IgD-negative memory B cell (primary cell): ENCODE measurements around the gene GPX7. TPM values are rescaled to one million over a fixed set of nuclear protein-coding genes. Genes with fewer than 3 reads are reported as not detected.

ENCODE experiments used
- H3K27ac Mint-ChIP-seq, 3 donors: one replicate each; pipeline ENCODE4 v1.8.0; 2020 to 2022; ENCODE audit warnings: mild to moderate bottlenecking in 3 of 3, mixed read lengths in 3 of 3, moderate library complexity in 1 of 3
- H3K27me3 Mint-ChIP-seq: one replicate; pipeline ENCODE4 v1.8.0; 2021; ENCODE audit warnings: mixed read lengths
- H3K36me3 Mint-ChIP-seq: one replicate; pipeline ENCODE4 v1.8.0; 2020; ENCODE audit warnings: mild to moderate bottlenecking, mixed read lengths
- H3K4me1 Mint-ChIP-seq, 3 donors: one replicate each; pipeline ENCODE4 v1.8.0; 2020 to 2022; ENCODE audit warnings: mixed read lengths in 3 of 3, mild to moderate bottlenecking in 1 of 3
- H3K4me3 Mint-ChIP-seq, 4 donors: one replicate each; pipeline ENCODE4 v1.8.0; 2020 to 2022; ENCODE audit warnings: mild to moderate bottlenecking in 4 of 4, mixed read lengths in 4 of 4, moderate library complexity in 3 of 4
- H3K9me3 Mint-ChIP-seq, 3 donors: one replicate each; pipeline ENCODE4 v1.8.0; 2020 to 2021; ENCODE audit warnings: mixed read lengths in 3 of 3, mild to moderate bottlenecking in 1 of 3
- polyA plus RNA-seq: library from polyadenylated mRNA; unstranded; fragments of 300-500 nt; fragmentation: Illumina TruSeq; gene quantifications from one replicate; pipeline ENCODE4 v1.2.3, GENCODE V29; 2021

GPX7 gene
- polyA plus RNA-seq, 1 donor from 2014 or later, result 28.3 TPM

GRCh38 chr1:52629667-52630066 lies 27.5 kb downstream of the GPX7 start:
- Mint-ChIP-seq H3K9me3 (no peaks in the 10 kb centered on the region), H3K36me3 (peaks cover 2% of the 10 kb centered on the region), H3K27ac (peak overlapping the region in 2 of 3 donors; percentile 77 to 98), H3K4me3 (peak overlapping the region in 1 of 4 donors; percentile 76), H3K4me1 (peaks cover 34 to 51% (median 41%) of the 10 kb centered on the region in 3 donors), H3K27me3 (no peaks in the 10 kb centered on the region)

- H3K4me3 Mint-ChIP-seq, result peak overlapping the region; percentile 92 to 96 (median 93)
- no peaks in the 10 kb centered on the region for H3K9me3 Mint-ChIP-seq
- H3K4me1 Mint-ChIP-seq, result peaks cover 39 to 60% (median 52%) of the 10 kb centered on the region in 3 donors
- peak overlapping the region; percentile 88 to 98 (median 97) for H3K27ac Mint-ChIP-seq
- no peaks in the 10 kb centered on the region for H3K27me3 Mint-ChIP-seq
- peaks cover 2% of the 10 kb centered on the region for H3K36me3 Mint-ChIP-seq
These were observed 29.7 kb downstream of the GPX7 start for GRCh38 chr1:52631759-52632331.

- H3K36me3 Mint-ChIP-seq, result peaks cover 2% of the 10 kb centered on the region
- no peaks in the 10 kb centered on the region for H3K27me3 Mint-ChIP-seq
- peaks cover 42 to 59% (median 52%) of the 10 kb centered on the region in 3 donors for H3K4me1 Mint-ChIP-seq
- H3K9me3 Mint-ChIP-seq, result no peaks in the 10 kb centered on the region
- H3K27ac Mint-ChIP-seq, result peak within 1 kb of the TSS; percentile 95 to 98 (median 97)
- H3K4me3 Mint-ChIP-seq, result peak within 1 kb of the TSS; percentile 92 to 99 (median 94)
These were observed 30.6 kb downstream of the GPX7 start, which contains the start of gene SHISAL2A for GRCh38 chr1:52632732-52633290. Gene SHISAL2A, plus strand, starts transcription at chr1:52633168. Its CDS starts 326 bp downstream, at chr1:52633494.

- Mint-ChIP-seq H3K4me1 (peaks cover 44 to 63% (median 55%) of the 10 kb centered on the region in 3 donors), H3K4me3 (peak overlapping the region; percentile 92 to 99 (median 94)), H3K27ac (peak overlapping the region; percentile 95 to 98 (median 97)), H3K36me3 (peaks cover 2% of the 10 kb centered on the region), H3K27me3 (no peaks in the 10 kb centered on the region), H3K9me3 (no peaks in the 10 kb centered on the region)
These were observed 31.2 kb downstream of the GPX7 start for GRCh38 chr1:52633291-52633754.

GRCh38 chr1:52634111-52634510 lies 31.9 kb downstream of the GPX7 start:
- Mint-ChIP-seq H3K27me3 (no peaks in the 10 kb centered on the region), H3K4me1 (peaks cover 44 to 69% (median 59%) of the 10 kb centered on the region in 3 donors), H3K9me3 (no peaks in the 10 kb centered on the region), H3K27ac (peak overlapping the region; percentile 95 to 98 (median 97)), H3K4me3 (peak overlapping the region; percentile 92 to 99 (median 94)), H3K36me3 (peaks cover 2% of the 10 kb centered on the region)

- peak overlapping the region; percentile 95 to 98 (median 97) for H3K27ac Mint-ChIP-seq
- peaks cover 42 to 68% (median 59%) of the 10 kb centered on the region in 3 donors for H3K4me1 Mint-ChIP-seq
These were observed 33.3 kb downstream of the GPX7 start for GRCh38 chr1:52635321-52636089.

GRCh38 chr1:52636721-52637695 lies 34.8 kb downstream of the GPX7 start:
- H3K9me3 Mint-ChIP-seq, result peaks cover 0 to 3% (median 0%) of the 10 kb centered on the region in 3 donors
- peaks cover 3% of the 10 kb centered on the region for H3K27me3 Mint-ChIP-seq
- H3K36me3 Mint-ChIP-seq, result peaks cover 6% of the 10 kb centered on the region
- peaks cover 42 to 69% (median 63%) of the 10 kb centered on the region in 3 donors for H3K4me1 Mint-ChIP-seq
- peak overlapping the region; percentile 75 to 94 (median 83) for H3K4me3 Mint-ChIP-seq
- peak overlapping the region; percentile 88 to 99 (median 94) for H3K27ac Mint-ChIP-seq

More at GRCh38 chr1:52635321-52636089, 33.3 kb downstream of the GPX7 start:
- Mint-ChIP-seq H3K9me3 (no peaks in the 10 kb centered on the region), H3K36me3 (peaks cover under 1% of the 10 kb centered on the region), H3K27me3 (no peaks in the 10 kb centered on the region), H3K4me3 (peak overlapping the region; percentile 45 to 96 (median 92))

GRCh38 chr1:52637946-52638345 lies 35.8 kb downstream of the GPX7 start:
- Mint-ChIP-seq H3K27ac (peak overlapping the region; percentile 88 to 99 (median 94)), H3K9me3 (peaks cover 0 to 3% (median 2%) of the 10 kb centered on the region in 3 donors), H3K36me3 (peaks cover 6% of the 10 kb centered on the region), H3K27me3 (peaks cover 3% of the 10 kb centered on the region), H3K4me3 (peak overlapping the region; percentile 75 to 94 (median 83)), H3K4me1 (peaks cover 42 to 74% (median 65%) of the 10 kb centered on the region in 3 donors)

- Mint-ChIP-seq H3K27me3 (peaks cover 3% of the 10 kb centered on the region), H3K4me1 (peaks cover 27 to 61% (median 52%) of the 10 kb centered on the region in 3 donors), H3K4me3 (peak overlapping the region in 3 of 4 donors; percentile 3 to 72 (median 35))
These were observed 38.5 kb downstream of the GPX7 start for GRCh38 chr1:52640697-52641096.

GRCh38 chr1:52641307-52641706 lies 39.1 kb downstream of the GPX7 start:
- H3K27me3 Mint-ChIP-seq, result peaks cover 3% of the 10 kb centered on the region
- peak overlapping the region; percentile 76 to 92 (median 88) for H3K27ac Mint-ChIP-seq
- H3K4me3 Mint-ChIP-seq, result peak overlapping the region; percentile 35 to 76 (median 54)
- H3K36me3 Mint-ChIP-seq, result peaks cover 6% of the 10 kb centered on the region
- H3K9me3 Mint-ChIP-seq, result peaks cover 0 to 3% (median 2%) of the 10 kb centered on the region in 3 donors
- H3K4me1 Mint-ChIP-seq, result peaks cover 26 to 59% (median 49%) of the 10 kb centered on the region in 3 donors

More at GRCh38 chr1:52640697-52641096, 38.5 kb downstream of the GPX7 start:
- H3K27ac Mint-ChIP-seq, result peak overlapping the region; percentile 76 to 88 (median 86)
- peaks cover 0 to 3% (median 2%) of the 10 kb centered on the region in 3 donors for H3K9me3 Mint-ChIP-seq
- peaks cover 6% of the 10 kb centered on the region for H3K36me3 Mint-ChIP-seq

- peak overlapping the region in 1 of 4 donors; percentile 8 for H3K4me3 Mint-ChIP-seq
- H3K27ac Mint-ChIP-seq, result peak overlapping the region in 1 of 3 donors; percentile 72
- H3K27me3 Mint-ChIP-seq, result peaks cover 3% of the 10 kb centered on the region
- peaks cover 6% of the 10 kb centered on the region for H3K36me3 Mint-ChIP-seq
- H3K4me1 Mint-ChIP-seq, result peaks cover 21 to 32% (median 28%) of the 10 kb centered on the region in 3 donors
- peaks cover 0 to 3% (median 2%) of the 10 kb centered on the region in 3 donors for H3K9me3 Mint-ChIP-seq
These were observed 43.1 kb downstream of the GPX7 start for GRCh38 chr1:52645261-52645660.

GRCh38 chr1:52651904-52652303 lies 49.7 kb downstream of the GPX7 start:
- Mint-ChIP-seq H3K9me3 (no peaks in the 10 kb centered on the region), H3K27ac (peak overlapping the region in 2 of 3 donors; percentile 74 to 76), H3K36me3 (peaks cover 9% of the 10 kb centered on the region), H3K4me3 (no peak overlapping the region), H3K27me3 (no peaks in the 10 kb centered on the region), H3K4me1 (peaks cover 4 to 30% (median 12%) of the 10 kb centered on the region in 3 donors)

- H3K4me1 Mint-ChIP-seq, result peaks cover 4 to 30% (median 11%) of the 10 kb centered on the region in 3 donors
- H3K9me3 Mint-ChIP-seq, result no peaks in the 10 kb centered on the region
- H3K27me3 Mint-ChIP-seq, result no peaks in the 10 kb centered on the region
- peak overlapping the region in 2 of 3 donors; percentile 35 to 74 for H3K27ac Mint-ChIP-seq
- peaks cover 13% of the 10 kb centered on the region for H3K36me3 Mint-ChIP-seq
- H3K4me3 Mint-ChIP-seq, result no peak overlapping the region
These were observed 51.2 kb downstream of the GPX7 start for GRCh38 chr1:52653207-52653849.
